CD1c-positive myeloid dendritic cell (primary cell): ENCODE results near the gene GPRIN2.
"Not testable (repeated sequence)": the region's sequence is repeated elsewhere in the genome, so short reads cannot be mapped to it uniquely, and the experiment has no call there.

Source experiments
- DNase-seq: peaks from one replicate; pipeline ENCODE4 v3.0.0-alpha.2; 2016; ENCODE audit errors: extremely low spot score

The GPRIN2 gene

GRCh38 chr10:46556515-46557318, at the start of gene GPRIN2:
Gene GPRIN2, minus strand, starts transcription at chr10:46556658. Its CDS starts 5,922 bp downstream, at chr10:46550736.
- no peak for DNase-seq

GRCh38 chr10:46600516-46600915, 44.1 kb upstream of the GPRIN2 start:
- not testable (repeated sequence) for DNase-seq

GRCh38 chr10:46597616-46598246, 41.3 kb upstream of the GPRIN2 start:
- DNase-seq, result not testable (repeated sequence)

DNA sequence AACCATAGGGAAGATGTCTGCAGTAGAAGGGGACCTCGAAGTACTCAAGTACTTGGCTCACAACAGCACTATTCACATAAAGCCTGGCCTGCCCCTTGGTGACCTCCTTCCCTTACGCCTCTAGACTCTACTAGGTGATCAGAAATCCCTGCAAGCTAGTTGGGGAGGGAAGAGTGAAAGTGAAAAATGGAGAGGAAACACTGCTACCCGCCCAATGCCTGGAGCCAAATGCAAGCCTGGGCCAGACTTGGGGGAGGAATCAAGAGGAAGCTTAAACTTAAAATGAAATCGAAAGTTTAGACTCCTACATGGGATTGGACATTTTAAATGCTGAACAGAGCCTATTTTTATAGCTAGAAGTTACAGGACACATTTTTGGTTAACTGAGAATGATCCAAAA, 40.1 kb upstream of the GPRIN2 start:
- DNase-seq, result not testable (repeated sequence)

DNA sequence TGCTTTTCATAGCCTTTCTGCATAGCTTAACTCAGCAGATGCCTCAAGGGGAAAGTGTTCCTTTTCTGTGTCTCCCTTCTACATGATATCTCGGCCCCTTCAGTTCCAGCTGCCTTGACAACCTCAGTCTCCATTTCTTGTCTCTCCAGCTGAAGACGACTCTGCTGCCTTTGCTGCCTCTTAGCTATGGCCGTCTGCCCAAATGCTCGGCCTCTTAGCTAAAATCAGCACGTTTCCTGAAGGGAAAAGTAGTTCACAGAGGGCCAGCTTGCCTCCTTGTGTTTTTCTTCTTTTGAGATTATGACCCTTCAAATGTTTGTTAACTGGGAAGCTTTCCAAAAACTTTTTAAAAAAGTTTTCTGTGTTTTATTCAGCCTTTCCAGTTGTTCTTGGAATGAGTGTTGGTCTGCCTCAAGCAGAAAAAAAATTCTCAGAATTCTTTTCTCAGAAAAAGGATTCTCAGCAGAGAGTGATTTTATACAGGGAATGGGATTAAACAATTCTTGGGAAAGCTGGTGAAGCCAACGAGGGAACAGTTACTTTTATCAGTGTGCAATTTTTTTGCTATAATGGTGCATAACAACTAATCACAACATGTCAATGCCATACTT, 38.1 kb upstream of the GPRIN2 start:
- not testable (repeated sequence) for DNase-seq

- not testable (repeated sequence) for DNase-seq
Measured at GRCh38 chr10:46593307-46593706, 36.8 kb upstream of the GPRIN2 start.

DNA sequence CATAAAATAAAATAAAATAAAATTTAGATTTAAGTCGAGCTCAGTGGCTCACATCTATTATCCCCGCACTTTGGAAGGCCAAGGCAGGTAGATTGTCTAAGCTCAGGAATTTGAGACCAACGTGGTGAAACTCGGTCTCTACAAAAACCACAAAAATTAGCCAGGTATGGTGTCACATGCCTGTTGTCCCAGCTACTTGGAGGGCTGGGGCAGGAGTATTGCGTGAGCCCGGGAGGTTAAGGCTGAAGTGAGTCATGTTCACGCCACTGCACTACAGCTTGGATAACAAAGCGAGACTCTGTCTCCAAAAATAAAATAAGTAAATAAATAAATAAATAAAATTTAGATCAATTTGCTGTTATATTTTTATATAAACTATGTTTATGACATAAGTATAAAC, 34.6 kb upstream of the GPRIN2 start:
- DNase-seq, result not testable (repeated sequence)

DNA sequence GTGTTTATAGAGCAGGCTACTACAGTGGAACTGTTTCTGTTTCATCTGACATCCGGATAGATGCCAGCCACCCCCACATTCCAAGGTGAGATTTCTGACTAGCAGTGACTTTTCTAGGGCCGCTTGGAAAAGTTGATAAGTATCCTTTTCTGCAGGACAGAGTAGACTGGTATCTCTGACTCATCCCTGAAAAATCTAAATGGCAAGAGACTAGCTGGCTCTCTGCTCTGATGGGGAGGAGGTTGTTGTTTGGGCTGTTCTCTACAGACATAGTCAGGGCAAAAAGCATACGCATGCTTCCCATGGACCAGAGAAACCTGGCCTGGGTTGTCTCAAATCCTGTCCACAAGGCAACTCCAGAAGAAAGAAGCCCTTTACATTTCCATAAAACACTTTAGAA, 33.1 kb upstream of the GPRIN2 start:
- not testable (repeated sequence) for DNase-seq

DNA sequence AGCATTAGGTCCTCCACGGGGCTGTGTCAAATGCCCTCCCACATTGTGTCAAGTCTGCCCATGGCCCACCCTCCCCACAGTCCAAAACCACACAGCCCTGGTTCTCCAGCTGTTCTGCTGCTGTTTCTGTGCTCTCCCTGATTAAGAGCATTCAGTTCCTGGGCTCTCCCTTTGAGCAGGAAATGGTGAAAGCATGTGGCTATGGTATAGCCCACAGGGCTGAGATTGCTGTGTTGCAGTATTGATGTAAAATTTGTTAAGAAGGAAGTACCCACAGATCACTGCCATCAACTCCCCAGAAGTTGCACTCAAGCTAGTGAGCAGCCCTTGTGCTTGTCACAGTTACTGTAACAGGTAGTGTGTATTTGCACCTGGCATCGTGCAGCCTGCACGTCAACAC, 31.8 kb upstream of the GPRIN2 start:
- DNase-seq, result not testable (repeated sequence)

- DNase-seq, result not testable (repeated sequence)
Measured at GRCh38 chr10:46587546-46587945, 31.1 kb upstream of the GPRIN2 start.

- not testable (repeated sequence) for DNase-seq
Measured at GRCh38 chr10:46585246-46585645, 28.8 kb upstream of the GPRIN2 start.

GRCh38 chr10:46584196-46584595, 27.7 kb upstream of the GPRIN2 start:
- not testable (repeated sequence) for DNase-seq

- not testable (repeated sequence) for DNase-seq
Measured at GRCh38 chr10:46582568-46582967, 26.1 kb upstream of the GPRIN2 start.

DNA sequence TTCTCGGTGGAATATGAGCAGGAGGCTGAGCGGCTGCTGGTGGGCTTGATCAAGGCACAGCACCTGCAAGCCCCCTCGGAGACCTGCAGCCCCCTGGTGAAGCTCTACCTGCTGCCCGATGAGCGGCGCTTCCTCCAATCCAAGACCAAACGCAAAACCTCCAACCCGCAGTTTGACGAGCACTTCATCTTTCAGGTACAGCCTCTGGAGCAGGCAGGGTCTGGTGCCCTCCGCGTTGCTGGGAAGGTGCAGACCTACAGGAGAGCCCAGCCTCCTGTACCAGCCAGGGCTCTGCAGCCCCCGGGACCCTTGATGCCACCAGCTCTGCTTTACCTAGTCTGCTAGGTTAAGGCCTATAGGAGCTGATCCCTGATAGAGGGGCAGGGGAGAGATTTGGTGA, 25.5 kb upstream of the GPRIN2 start:
- DNase-seq, result not testable (repeated sequence)

- not testable (repeated sequence) for DNase-seq
Measured at GRCh38 chr10:46579378-46579777, 22.9 kb upstream of the GPRIN2 start.

GRCh38 chr10:46578474-46579178, 22.2 kb upstream of the GPRIN2 start, which contains the start of gene SYT15:
Gene SYT15, plus strand, starts transcription at chr10:46579128. Its CDS starts 41 bp downstream, at chr10:46579169.
- not testable (repeated sequence) for DNase-seq

DNA sequence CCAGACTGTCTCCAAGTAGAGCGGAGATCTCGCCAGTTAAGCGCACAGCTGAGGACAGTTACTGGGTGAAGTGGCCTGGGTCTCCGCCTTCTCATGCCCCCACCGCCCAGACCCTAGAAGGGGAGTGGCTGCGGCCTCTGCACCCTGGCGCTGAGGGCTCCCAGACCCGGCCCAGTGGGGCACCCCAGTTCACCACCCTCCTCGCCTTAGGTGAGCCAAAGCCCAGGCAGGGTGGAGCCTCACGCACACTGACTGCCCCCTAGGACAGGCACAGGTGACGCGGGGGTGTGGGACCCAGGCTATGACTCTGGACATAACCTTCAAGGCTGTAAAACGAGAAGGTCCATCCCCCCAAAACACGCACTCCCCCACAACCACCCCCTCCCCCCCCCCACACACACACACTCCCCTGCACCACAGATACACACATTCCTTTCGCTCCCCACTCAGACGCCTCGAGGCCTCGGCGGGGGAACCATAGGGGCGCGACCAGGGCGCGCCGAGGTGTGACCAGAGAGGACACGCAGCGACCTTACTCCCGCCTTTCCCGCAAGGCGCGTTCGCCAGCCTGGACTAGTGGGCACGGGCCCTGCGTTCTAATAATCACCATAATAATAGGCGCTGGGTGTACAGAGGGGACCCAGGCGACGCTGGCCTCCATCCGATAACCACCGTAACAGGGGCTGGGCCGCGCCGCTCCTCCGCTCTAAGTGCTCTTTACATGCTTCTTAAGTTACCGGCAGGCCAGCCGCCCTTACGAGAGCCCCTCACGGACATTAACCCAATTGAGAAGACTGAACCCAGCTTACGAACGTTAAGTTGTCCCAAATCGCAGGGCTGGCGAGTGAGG, 21.4 kb upstream of the GPRIN2 start:
- DNase-seq, result not testable (repeated sequence)

DNA sequence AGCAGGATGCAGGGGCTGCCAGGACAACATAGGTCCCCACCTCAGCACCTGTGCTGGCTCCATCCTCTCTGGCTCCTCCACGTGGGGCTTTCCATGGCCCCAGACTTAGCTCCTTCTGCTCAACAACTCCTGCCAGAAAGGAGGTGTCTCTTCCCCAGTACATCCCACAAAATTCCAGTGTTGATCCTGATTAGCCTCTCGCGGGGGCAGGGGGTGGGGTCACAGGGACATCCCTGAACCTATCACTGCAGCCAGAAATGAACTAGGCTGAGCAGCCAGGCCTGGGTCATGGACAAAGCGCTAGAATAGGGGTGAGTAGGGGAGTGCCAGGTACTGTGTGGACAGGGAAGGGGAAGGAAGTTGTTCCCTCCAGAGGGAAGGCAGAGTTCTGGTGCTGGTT, 17.4 kb upstream of the GPRIN2 start:
- DNase-seq, result not testable (repeated sequence)

GRCh38 chr10:46573314-46573713, 16.9 kb upstream of the GPRIN2 start:
- DNase-seq, result not testable (repeated sequence)

DNA sequence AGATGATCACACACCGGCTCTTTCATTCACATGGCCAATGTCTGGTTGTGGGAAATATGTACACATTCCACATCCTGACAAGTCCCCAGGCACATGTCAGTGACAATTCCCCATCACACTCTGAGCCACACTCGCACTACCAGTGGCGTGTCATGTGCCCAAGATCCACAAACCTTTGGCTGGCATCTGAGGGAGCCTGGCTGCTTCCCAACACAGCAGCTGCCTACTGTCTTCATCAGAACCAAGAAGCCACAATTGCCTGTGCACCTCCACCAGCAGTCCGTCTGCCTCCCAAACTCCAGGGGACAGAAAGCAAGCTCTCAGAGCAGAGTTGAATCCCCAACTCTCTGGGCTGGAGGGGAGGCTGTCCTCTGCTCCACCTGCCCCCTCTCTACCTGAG, 16.3 kb upstream of the GPRIN2 start:
- DNase-seq, result not testable (repeated sequence)

GRCh38 chr10:46570655-46571054, 14.2 kb upstream of the GPRIN2 start:
- not testable (repeated sequence) for DNase-seq
